Activated naive CD4-positive, alpha-beta T cell treated with anti-CD3 and anti-CD28 coated beads, Interleukin-2, amount 50 U/mL, for 24 hours (primary cell): Measurements from ENCODE around the gene CACNA1A.
"Not testable (repeated sequence)": the region's sequence is repeated elsewhere in the genome, so short reads cannot be mapped to it uniquely, and the experiment has no call there.

Source experiments
- H3K27ac Mint-ChIP-seq: one replicate; pipeline ENCODE4 v1.8.0; 2021; ENCODE audit warnings: mild to moderate bottlenecking, mixed read lengths
- H3K27me3 Mint-ChIP-seq: one replicate; pipeline ENCODE4 v1.8.0; 2021; ENCODE audit warnings: mixed read lengths
- H3K36me3 Mint-ChIP-seq: one replicate; pipeline ENCODE4 v1.8.0; 2021; ENCODE audit warnings: mixed read lengths
- H3K4me1 Mint-ChIP-seq: one replicate; pipeline ENCODE4 v1.8.0; 2021; ENCODE audit warnings: mixed read lengths
- H3K4me3 Mint-ChIP-seq: one replicate; pipeline ENCODE4 v1.8.0; 2021; ENCODE audit warnings: mild to moderate bottlenecking, mixed read lengths
- H3K9me3 Mint-ChIP-seq: one replicate; pipeline ENCODE4 v1.8.0; 2021; ENCODE audit warnings: mixed read lengths

CACNA1A gene

GRCh38 chr19:13366529-13367143 lies 139.6 kb downstream of the CACNA1A start:
- Mint-ChIP-seq H3K27me3 (peaks cover 11% of the 10 kb centered on the region), H3K36me3 (no peaks in the 10 kb centered on the region), H3K4me3 (no peak overlapping the region), H3K27ac (no peak overlapping the region), H3K4me1 (no peaks in the 10 kb centered on the region), H3K9me3 (no peaks in the 10 kb centered on the region)

- peaks cover 14% of the 10 kb centered on the region for H3K27me3 Mint-ChIP-seq
- no peak overlapping the region for H3K4me3 Mint-ChIP-seq
- H3K9me3 Mint-ChIP-seq, result no peaks in the 10 kb centered on the region
- no peaks in the 10 kb centered on the region for H3K36me3 Mint-ChIP-seq
- H3K4me1 Mint-ChIP-seq, result no peaks in the 10 kb centered on the region
- H3K27ac Mint-ChIP-seq, result no peak overlapping the region
These were observed 142.3 kb downstream of the CACNA1A start for GRCh38 chr19:13363954-13364353.

- H3K4me3 Mint-ChIP-seq, result no peak overlapping the region
- no peak overlapping the region for H3K27ac Mint-ChIP-seq
- peaks cover 14% of the 10 kb centered on the region for H3K27me3 Mint-ChIP-seq
- no peaks in the 10 kb centered on the region for H3K4me1 Mint-ChIP-seq
- H3K36me3 Mint-ChIP-seq, result no peaks in the 10 kb centered on the region
- H3K9me3 Mint-ChIP-seq, result no peaks in the 10 kb centered on the region
These were observed 143.0 kb downstream of the CACNA1A start for GRCh38 chr19:13363245-13363644.

- Mint-ChIP-seq H3K27ac (no peak overlapping the region), H3K9me3 (no peaks in the 10 kb centered on the region), H3K4me1 (no peaks in the 10 kb centered on the region), H3K4me3 (no peak overlapping the region), H3K36me3 (no peaks in the 10 kb centered on the region), H3K27me3 (peaks cover 14% of the 10 kb centered on the region)
These were observed 143.6 kb downstream of the CACNA1A start for GRCh38 chr19:13362668-13363067.

- not testable (repeated sequence) for H3K27ac Mint-ChIP-seq, H3K36me3 Mint-ChIP-seq, H3K9me3 Mint-ChIP-seq, H3K4me1 Mint-ChIP-seq, H3K4me3 Mint-ChIP-seq
- peaks cover 16% of the 10 kb centered on the region for H3K27me3 Mint-ChIP-seq
These were observed 144.6 kb downstream of the CACNA1A start for GRCh38 chr19:13361726-13362125.

GRCh38 chr19:13356686-13357280 lies 149.5 kb downstream of the CACNA1A start:
- no peak overlapping the region for H3K4me3 Mint-ChIP-seq
- H3K4me1 Mint-ChIP-seq, result no peaks in the 10 kb centered on the region
- H3K36me3 Mint-ChIP-seq, result no peaks in the 10 kb centered on the region
- H3K27me3 Mint-ChIP-seq, result peaks cover 17% of the 10 kb centered on the region
- H3K27ac Mint-ChIP-seq, result no peak overlapping the region
- no peaks in the 10 kb centered on the region for H3K9me3 Mint-ChIP-seq

GRCh38 chr19:13356185-13356584 lies 150.1 kb downstream of the CACNA1A start:
- peaks cover 14% of the 10 kb centered on the region for H3K27me3 Mint-ChIP-seq
- H3K27ac Mint-ChIP-seq, result no peak overlapping the region
- H3K36me3 Mint-ChIP-seq, result no peaks in the 10 kb centered on the region
- no peaks in the 10 kb centered on the region for H3K9me3 Mint-ChIP-seq
- no peaks in the 10 kb centered on the region for H3K4me1 Mint-ChIP-seq
- no peak overlapping the region for H3K4me3 Mint-ChIP-seq

GRCh38 chr19:13355356-13355755 lies 150.9 kb downstream of the CACNA1A start:
- H3K27ac Mint-ChIP-seq, result no peak overlapping the region
- H3K36me3 Mint-ChIP-seq, result no peaks in the 10 kb centered on the region
- no peaks in the 10 kb centered on the region for H3K9me3 Mint-ChIP-seq
- no peak overlapping the region for H3K4me3 Mint-ChIP-seq
- H3K27me3 Mint-ChIP-seq, result peaks cover 14% of the 10 kb centered on the region
- no peaks in the 10 kb centered on the region for H3K4me1 Mint-ChIP-seq

- no peaks in the 10 kb centered on the region for H3K36me3 Mint-ChIP-seq
These were observed 152.7 kb downstream of the CACNA1A start for GRCh38 chr19:13353625-13354024.

GRCh38 chr19:13350759-13351158 lies 155.5 kb downstream of the CACNA1A start:
- Mint-ChIP-seq H3K9me3 (no peaks in the 10 kb centered on the region), H3K27me3 (peaks cover 13% of the 10 kb centered on the region), H3K27ac (no peak overlapping the region), H3K36me3 (no peaks in the 10 kb centered on the region), H3K4me3 (no peak overlapping the region), H3K4me1 (no peaks in the 10 kb centered on the region)

More at GRCh38 chr19:13353625-13354024, 152.7 kb downstream of the CACNA1A start:
- no peaks in the 10 kb centered on the region for H3K4me1 Mint-ChIP-seq
- no peaks in the 10 kb centered on the region for H3K9me3 Mint-ChIP-seq
- no peak overlapping the region for H3K27ac Mint-ChIP-seq
- H3K4me3 Mint-ChIP-seq, result no peak overlapping the region
- H3K27me3 Mint-ChIP-seq, result peaks cover 10% of the 10 kb centered on the region

- H3K4me3 Mint-ChIP-seq, result no peak overlapping the region
- H3K9me3 Mint-ChIP-seq, result no peaks in the 10 kb centered on the region
- no peaks in the 10 kb centered on the region for H3K4me1 Mint-ChIP-seq
- H3K27ac Mint-ChIP-seq, result no peak overlapping the region
- no peaks in the 10 kb centered on the region for H3K36me3 Mint-ChIP-seq
- peaks cover 13% of the 10 kb centered on the region for H3K27me3 Mint-ChIP-seq
These were observed 156.2 kb downstream of the CACNA1A start for GRCh38 chr19:13350072-13350471.

GRCh38 chr19:13347367-13347766 lies 158.9 kb downstream of the CACNA1A start:
- Mint-ChIP-seq H3K27ac (no peak overlapping the region), H3K4me3 (no peak overlapping the region), H3K36me3 (no peaks in the 10 kb centered on the region), H3K27me3 (peaks cover 11% of the 10 kb centered on the region), H3K9me3 (no peaks in the 10 kb centered on the region), H3K4me1 (no peaks in the 10 kb centered on the region)

- Mint-ChIP-seq H3K4me3 (no peak overlapping the region), H3K9me3 (no peaks in the 10 kb centered on the region), H3K27ac (no peak overlapping the region), H3K4me1 (no peaks in the 10 kb centered on the region), H3K36me3 (no peaks in the 10 kb centered on the region), H3K27me3 (peaks cover 15% of the 10 kb centered on the region)
These were observed 162.8 kb downstream of the CACNA1A start for GRCh38 chr19:13343514-13343913.

GRCh38 chr19:13342672-13343071 lies 163.6 kb downstream of the CACNA1A start:
- Mint-ChIP-seq H3K27me3 (peaks cover 15% of the 10 kb centered on the region), H3K27ac (no peak overlapping the region), H3K9me3 (no peaks in the 10 kb centered on the region), H3K4me1 (no peaks in the 10 kb centered on the region), H3K36me3 (no peaks in the 10 kb centered on the region), H3K4me3 (no peak overlapping the region)

GRCh38 chr19:13339869-13340268 lies 166.4 kb downstream of the CACNA1A start:
- H3K4me1 Mint-ChIP-seq, result no peaks in the 10 kb centered on the region
- no peaks in the 10 kb centered on the region for H3K9me3 Mint-ChIP-seq
- H3K27me3 Mint-ChIP-seq, result peaks cover 15% of the 10 kb centered on the region

GRCh38 chr19:13337181-13337580 lies 169.1 kb downstream of the CACNA1A start:
- Mint-ChIP-seq H3K9me3 (no peaks in the 10 kb centered on the region), H3K4me3 (no peak overlapping the region), H3K27ac (no peak overlapping the region), H3K4me1 (no peaks in the 10 kb centered on the region), H3K27me3 (peaks cover 13% of the 10 kb centered on the region), H3K36me3 (no peaks in the 10 kb centered on the region)

More at GRCh38 chr19:13339869-13340268, 166.4 kb downstream of the CACNA1A start:
- no peak overlapping the region for H3K4me3 Mint-ChIP-seq
- no peaks in the 10 kb centered on the region for H3K36me3 Mint-ChIP-seq
- no peak overlapping the region for H3K27ac Mint-ChIP-seq
